K562 (cell line): Measurements from ENCODE around the gene COL15A1. TPM values are rescaled to one million over a fixed set of nuclear protein-coding genes. Genes with fewer than 3 reads are reported as not detected.

ENCODE experiments used
- CHD2 ChIP-seq: IDR thresholded peaks from 2 replicates; pipeline ENCODE4 v1.6.1; 2011; ENCODE audit warnings: low read depth, low read length
- CREB1 ChIP-seq, 2 experiments: sonication (generic) in 1 of 2; formaldehyde crosslinking in 1 of 2; IDR thresholded peaks; 2 replicates each; pipeline versions ENCODE4 v1.6.1 to v1.8.0; 2012 to 2022; ENCODE audit warnings: inconsistent platforms in 1 of 2, mild to moderate bottlenecking in 1 of 2, missing genetic modification reagents in 1 of 2, moderate library complexity in 1 of 2
- MCM2 ChIP-seq: fragments of 450-650 bp; IDR thresholded peaks from 2 replicates; pipeline ENCODE4 v1.6.1; 2017; ENCODE audit warnings: low read depth, mild to moderate bottlenecking
- SP2 ChIP-seq: IDR thresholded peaks from 2 replicates; pipeline ENCODE4 v1.6.1; 2011; ENCODE audit warnings: mild to moderate bottlenecking, low read depth, low read length, moderate library complexity; ENCODE audit not compliant: poor library complexity, severe bottlenecking; ENCODE audit errors: extremely low read depth
- SUPT5H ChIP-seq: fragments of 450-650 bp; IDR thresholded peaks from 2 replicates; pipeline ENCODE4 v1.6.1; 2016
- TSC22D4 ChIP-seq: fragments of 450-650 bp; IDR thresholded peaks from 2 replicates; pipeline ENCODE4 v1.6.1; 2016; ENCODE audit warnings: missing genetic modification characterization, missing biosample characterization, control low read depth
- ZNF3 ChIP-seq: fragments of 250-450 bp; sonication (Bioruptor Pico); IDR thresholded peaks from 2 replicates; pipeline ENCODE4 v1.5.0; 2021; ENCODE audit warnings: mild to moderate bottlenecking, moderate library complexity
- polyA plus RNA-seq, 8 experiments: library from polyadenylated mRNA; depleted of rRNA in 4 of 8; stranded (reverse) in 5 of 8; unstranded in 3 of 8; fragments of >200 nt; fragmentation: Nextera tagmentation in 2 of 8; fragmentation: Illumina TruSeq in 1 of 8; extraction: Ambion mirVana in 2 of 8; extraction: Trizol in 1 of 8; gene quantifications; 2 replicates each; pipeline versions ENCODE4 v1.2.1 to v1.2.3, GENCODE V29; 2011 to 2014; ENCODE audit warnings: inconsistent platforms in 1 of 8, missing spikeins in 1 of 8
- total RNA-seq, 7 experiments: library from RNA; depleted of rRNA in 6 of 7; stranded (reverse); fragments of >200 nt in 6 of 7; fragmentation: Illumina TruSeq in 2 of 7; extraction: Trizol in 2 of 7; gene quantifications; 2 replicates each; pipeline versions ENCODE4 v1.2.1 to v1.2.3, GENCODE V29; 2011 to 2021; ENCODE audit warnings: low replicate concordance in 1 of 7
- TF ChIP-seq, protein P1 (sequence below): fragments of 200-600 bp; sonication (generic); IDR thresholded peaks from one replicate; pipeline ENCODE4 v1.6.1; 2012; ENCODE audit warnings: mild to moderate bottlenecking, low read depth, low read length, inconsistent platforms
- TF ChIP-seq, protein P2 (sequence below), 2 experiments: IDR thresholded peaks; 2 replicates each; pipeline ENCODE4 v1.6.1; 2012; ENCODE audit warnings: improper control_type of control experiment in 2 of 2, low read depth in 2 of 2, low read length in 2 of 2, borderline replicate concordance in 1 of 2

COL15A1 gene
- total and polyA plus RNA-seq, 9 of the 15 experiments (the other 6 are each of a cell fraction or from before 2014, with no cell fraction given): 0.46 to 5.1 (median 2.6) TPM

DNA sequence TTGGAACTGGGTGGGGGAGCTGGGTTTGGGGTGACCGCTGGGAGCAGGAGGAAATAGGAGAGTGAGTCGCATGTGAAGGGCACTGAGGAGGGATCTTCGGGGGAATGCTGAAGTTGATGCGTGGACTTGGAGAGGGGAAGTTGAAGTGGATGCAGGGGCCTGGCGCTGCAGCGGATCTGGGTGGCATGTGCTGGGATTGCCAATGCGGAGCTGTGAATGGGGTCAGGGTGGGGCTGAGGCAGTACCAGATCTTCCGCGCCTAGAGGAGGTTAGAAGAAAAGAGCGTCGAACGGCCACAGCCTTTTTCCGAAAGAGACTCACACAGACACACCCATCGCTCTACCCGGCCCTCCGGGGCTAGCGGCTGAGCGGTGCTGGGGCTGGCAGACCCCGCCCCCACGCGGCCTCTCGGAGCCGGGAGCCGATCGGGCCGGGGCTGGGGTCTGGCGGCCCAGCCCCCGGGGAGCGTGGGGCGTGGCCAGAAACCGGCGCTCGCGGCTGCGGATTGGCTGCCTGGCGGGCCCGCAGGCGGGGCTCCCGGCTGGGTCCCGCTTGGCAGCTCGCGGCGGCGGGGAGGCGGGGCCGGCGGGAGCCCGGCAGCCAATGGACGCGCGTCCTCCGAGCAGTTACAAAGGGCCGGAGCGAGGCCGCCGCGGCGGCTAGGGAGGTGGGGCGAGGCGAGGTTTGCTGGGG is 160.9 kb downstream of the COL15A1 start, which contains the start of gene TGFBR1 (continued):
- TF ChIP-seq, protein P1, sequence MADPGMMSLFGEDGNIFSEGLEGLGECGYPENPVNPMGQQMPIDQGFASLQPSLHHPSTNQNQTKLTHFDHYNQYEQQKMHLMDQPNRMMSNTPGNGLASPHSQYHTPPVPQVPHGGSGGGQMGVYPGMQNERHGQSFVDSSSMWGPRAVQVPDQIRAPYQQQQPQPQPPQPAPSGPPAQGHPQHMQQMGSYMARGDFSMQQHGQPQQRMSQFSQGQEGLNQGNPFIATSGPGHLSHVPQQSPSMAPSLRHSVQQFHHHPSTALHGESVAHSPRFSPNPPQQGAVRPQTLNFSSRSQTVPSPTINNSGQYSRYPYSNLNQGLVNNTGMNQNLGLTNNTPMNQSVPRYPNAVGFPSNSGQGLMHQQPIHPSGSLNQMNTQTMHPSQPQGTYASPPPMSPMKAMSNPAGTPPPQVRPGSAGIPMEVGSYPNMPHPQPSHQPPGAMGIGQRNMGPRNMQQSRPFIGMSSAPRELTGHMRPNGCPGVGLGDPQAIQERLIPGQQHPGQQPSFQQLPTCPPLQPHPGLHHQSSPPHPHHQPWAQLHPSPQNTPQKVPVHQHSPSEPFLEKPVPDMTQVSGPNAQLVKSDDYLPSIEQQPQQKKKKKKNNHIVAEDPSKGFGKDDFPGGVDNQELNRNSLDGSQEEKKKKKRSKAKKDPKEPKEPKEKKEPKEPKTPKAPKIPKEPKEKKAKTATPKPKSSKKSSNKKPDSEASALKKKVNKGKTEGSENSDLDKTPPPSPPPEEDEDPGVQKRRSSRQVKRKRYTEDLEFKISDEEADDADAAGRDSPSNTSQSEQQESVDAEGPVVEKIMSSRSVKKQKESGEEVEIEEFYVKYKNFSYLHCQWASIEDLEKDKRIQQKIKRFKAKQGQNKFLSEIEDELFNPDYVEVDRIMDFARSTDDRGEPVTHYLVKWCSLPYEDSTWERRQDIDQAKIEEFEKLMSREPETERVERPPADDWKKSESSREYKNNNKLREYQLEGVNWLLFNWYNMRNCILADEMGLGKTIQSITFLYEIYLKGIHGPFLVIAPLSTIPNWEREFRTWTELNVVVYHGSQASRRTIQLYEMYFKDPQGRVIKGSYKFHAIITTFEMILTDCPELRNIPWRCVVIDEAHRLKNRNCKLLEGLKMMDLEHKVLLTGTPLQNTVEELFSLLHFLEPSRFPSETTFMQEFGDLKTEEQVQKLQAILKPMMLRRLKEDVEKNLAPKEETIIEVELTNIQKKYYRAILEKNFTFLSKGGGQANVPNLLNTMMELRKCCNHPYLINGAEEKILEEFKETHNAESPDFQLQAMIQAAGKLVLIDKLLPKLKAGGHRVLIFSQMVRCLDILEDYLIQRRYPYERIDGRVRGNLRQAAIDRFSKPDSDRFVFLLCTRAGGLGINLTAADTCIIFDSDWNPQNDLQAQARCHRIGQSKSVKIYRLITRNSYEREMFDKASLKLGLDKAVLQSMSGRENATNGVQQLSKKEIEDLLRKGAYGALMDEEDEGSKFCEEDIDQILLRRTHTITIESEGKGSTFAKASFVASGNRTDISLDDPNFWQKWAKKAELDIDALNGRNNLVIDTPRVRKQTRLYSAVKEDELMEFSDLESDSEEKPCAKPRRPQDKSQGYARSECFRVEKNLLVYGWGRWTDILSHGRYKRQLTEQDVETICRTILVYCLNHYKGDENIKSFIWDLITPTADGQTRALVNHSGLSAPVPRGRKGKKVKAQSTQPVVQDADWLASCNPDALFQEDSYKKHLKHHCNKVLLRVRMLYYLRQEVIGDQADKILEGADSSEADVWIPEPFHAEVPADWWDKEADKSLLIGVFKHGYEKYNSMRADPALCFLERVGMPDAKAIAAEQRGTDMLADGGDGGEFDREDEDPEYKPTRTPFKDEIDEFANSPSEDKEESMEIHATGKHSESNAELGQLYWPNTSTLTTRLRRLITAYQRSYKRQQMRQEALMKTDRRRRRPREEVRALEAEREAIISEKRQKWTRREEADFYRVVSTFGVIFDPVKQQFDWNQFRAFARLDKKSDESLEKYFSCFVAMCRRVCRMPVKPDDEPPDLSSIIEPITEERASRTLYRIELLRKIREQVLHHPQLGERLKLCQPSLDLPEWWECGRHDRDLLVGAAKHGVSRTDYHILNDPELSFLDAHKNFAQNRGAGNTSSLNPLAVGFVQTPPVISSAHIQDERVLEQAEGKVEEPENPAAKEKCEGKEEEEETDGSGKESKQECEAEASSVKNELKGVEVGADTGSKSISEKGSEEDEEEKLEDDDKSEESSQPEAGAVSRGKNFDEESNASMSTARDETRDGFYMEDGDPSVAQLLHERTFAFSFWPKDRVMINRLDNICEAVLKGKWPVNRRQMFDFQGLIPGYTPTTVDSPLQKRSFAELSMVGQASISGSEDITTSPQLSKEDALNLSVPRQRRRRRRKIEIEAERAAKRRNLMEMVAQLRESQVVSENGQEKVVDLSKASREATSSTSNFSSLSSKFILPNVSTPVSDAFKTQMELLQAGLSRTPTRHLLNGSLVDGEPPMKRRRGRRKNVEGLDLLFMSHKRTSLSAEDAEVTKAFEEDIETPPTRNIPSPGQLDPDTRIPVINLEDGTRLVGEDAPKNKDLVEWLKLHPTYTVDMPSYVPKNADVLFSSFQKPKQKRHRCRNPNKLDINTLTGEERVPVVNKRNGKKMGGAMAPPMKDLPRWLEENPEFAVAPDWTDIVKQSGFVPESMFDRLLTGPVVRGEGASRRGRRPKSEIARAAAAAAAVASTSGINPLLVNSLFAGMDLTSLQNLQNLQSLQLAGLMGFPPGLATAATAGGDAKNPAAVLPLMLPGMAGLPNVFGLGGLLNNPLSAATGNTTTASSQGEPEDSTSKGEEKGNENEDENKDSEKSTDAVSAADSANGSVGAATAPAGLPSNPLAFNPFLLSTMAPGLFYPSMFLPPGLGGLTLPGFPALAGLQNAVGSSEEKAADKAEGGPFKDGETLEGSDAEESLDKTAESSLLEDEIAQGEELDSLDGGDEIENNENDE: no peak
- TF ChIP-seq, protein P2, sequence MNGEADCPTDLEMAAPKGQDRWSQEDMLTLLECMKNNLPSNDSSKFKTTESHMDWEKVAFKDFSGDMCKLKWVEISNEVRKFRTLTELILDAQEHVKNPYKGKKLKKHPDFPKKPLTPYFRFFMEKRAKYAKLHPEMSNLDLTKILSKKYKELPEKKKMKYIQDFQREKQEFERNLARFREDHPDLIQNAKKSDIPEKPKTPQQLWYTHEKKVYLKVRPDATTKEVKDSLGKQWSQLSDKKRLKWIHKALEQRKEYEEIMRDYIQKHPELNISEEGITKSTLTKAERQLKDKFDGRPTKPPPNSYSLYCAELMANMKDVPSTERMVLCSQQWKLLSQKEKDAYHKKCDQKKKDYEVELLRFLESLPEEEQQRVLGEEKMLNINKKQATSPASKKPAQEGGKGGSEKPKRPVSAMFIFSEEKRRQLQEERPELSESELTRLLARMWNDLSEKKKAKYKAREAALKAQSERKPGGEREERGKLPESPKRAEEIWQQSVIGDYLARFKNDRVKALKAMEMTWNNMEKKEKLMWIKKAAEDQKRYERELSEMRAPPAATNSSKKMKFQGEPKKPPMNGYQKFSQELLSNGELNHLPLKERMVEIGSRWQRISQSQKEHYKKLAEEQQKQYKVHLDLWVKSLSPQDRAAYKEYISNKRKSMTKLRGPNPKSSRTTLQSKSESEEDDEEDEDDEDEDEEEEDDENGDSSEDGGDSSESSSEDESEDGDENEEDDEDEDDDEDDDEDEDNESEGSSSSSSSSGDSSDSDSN (IDR thresholded peaks at IDR 0.05; ENCODE audit: borderline replicate concordance in 1 of 2, low read depth in 2 of 2, low read length in 2 of 2): peak in 1 of 2 experiments; percentile 16; a peak in 1 of 4 replicates
- TF ChIP-seq ZNF3 (CRISPR knock-in tag): no peak
- TF ChIP-seq SUPT5H: peak; percentile 63
- no peak for TF ChIP-seq TSC22D4 (tag)
- no peak for TF ChIP-seq CHD2
- TF ChIP-seq MCM2: no peak
- peak; percentile 54; the same call in 1 of the 2 replicates for TF ChIP-seq CREB1 (IDR thresholded peaks at IDR 0.05)
- no peak for TF ChIP-seq CREB1 (CRISPR knock-in tag; IDR thresholded peaks at IDR 0.05)
- peak; percentile 22 for TF ChIP-seq SP2
